Fibroblast of lung (primary cell): ENCODE results near the gene CERS6. TPM values are rescaled to one million over a fixed set of nuclear protein-coding genes. Genes with fewer than 3 reads are reported as not detected.

Source experiments
- DNase-seq, 2 donors: peaks; one replicate each; pipeline versions ENCODE4 v3.0.0 to v3.0.0-alpha.2; 2010; ENCODE audit warnings: low read depth in 2 of 2
- H2AFZ ChIP-seq: 2 replicates; pipeline ENCODE4 v1.5.1; 2012; ENCODE audit warnings: low read length, control low read depth, inconsistent platforms
- H3K27ac ChIP-seq: 2 replicates; pipeline ENCODE4 v1.5.1; 2011; ENCODE audit warnings: low read length, control low read depth; ENCODE audit not compliant: insufficient read depth
- H3K27me3 ChIP-seq: 2 replicates; pipeline ENCODE4 v1.5.1; 2011; ENCODE audit warnings: mild to moderate bottlenecking, low read length; ENCODE audit not compliant: control insufficient read depth, insufficient read depth
- H3K36me3 ChIP-seq: 2 replicates; pipeline ENCODE4 v1.5.1; 2011; ENCODE audit warnings: low read length; ENCODE audit not compliant: control insufficient read depth, insufficient read depth
- H3K4me1 ChIP-seq: 2 replicates; pipeline ENCODE4 v1.5.1; 2011; ENCODE audit warnings: low read length; ENCODE audit not compliant: control insufficient read depth, insufficient read depth; ENCODE audit errors: extremely low read depth
- H3K4me2 ChIP-seq: 2 replicates; pipeline ENCODE4 v1.5.1; 2011; ENCODE audit warnings: low read length, control low read depth; ENCODE audit not compliant: insufficient read depth; ENCODE audit errors: extremely low read depth
- H3K4me3 ChIP-seq, 4 experiments: fragments of 200-600 bp in 1 of 4; sonication (generic) in 1 of 4; replicated peaks in 1 of 4; 2 replicates each; pipeline ENCODE4 v1.5.1; 2011 to 2016; ENCODE audit warnings: low read length in 4 of 4, low read depth in 3 of 4, mild to moderate bottlenecking in 3 of 4, control low read depth in 2 of 4, inconsistent platforms in 1 of 4, mixed read lengths in 1 of 4; ENCODE audit not compliant: insufficient read depth in 1 of 4; ENCODE audit errors: control extremely low read depth in 1 of 4
- H3K79me2 ChIP-seq: 2 replicates; pipeline ENCODE4 v1.5.1; 2012; ENCODE audit warnings: mild to moderate bottlenecking, low read length, inconsistent platforms; ENCODE audit not compliant: control insufficient read depth, insufficient read depth
- H3K9ac ChIP-seq: 2 replicates; pipeline ENCODE4 v1.5.1; 2011; ENCODE audit warnings: mild to moderate bottlenecking, low read length, control low read depth; ENCODE audit not compliant: insufficient read depth
- H3K9me3 ChIP-seq: 2 replicates; pipeline ENCODE4 v1.5.1; 2012; ENCODE audit warnings: low read depth, low read length; ENCODE audit not compliant: control insufficient read depth, insufficient read depth
- H4K20me1 ChIP-seq: 2 replicates; pipeline ENCODE4 v1.5.1; 2011; ENCODE audit warnings: low read length; ENCODE audit not compliant: control insufficient read depth, insufficient read depth; ENCODE audit errors: extremely low read depth
- EZH2 ChIP-seq: IDR thresholded peaks from 2 replicates; pipeline ENCODE4 v1.5.1; 2012; ENCODE audit warnings: low read length, control low read depth, mild to moderate bottlenecking; ENCODE audit errors: missing control alignments
- polyA plus RNA-seq, 2 donors: library from polyadenylated mRNA; depleted of rRNA in 1 of 2; stranded (reverse) in 1 of 2; unstranded in 1 of 2; fragments of >200 nt; gene quantifications; 2 replicates each; pipeline ENCODE4 v1.2.1, GENCODE V29; 2011 to 2012; ENCODE audit warnings: missing spikeins in 1 of 2
- total RNA-seq: library from RNA; depleted of rRNA; stranded (reverse); fragments of >200 nt; gene quantifications from 2 replicates; pipeline ENCODE4 v1.2.1, GENCODE V29; 2014
- TF ChIP-seq, protein P1 (sequence below), 2 donors: IDR thresholded peaks in 1 of 2; conservative IDR thresholded peaks in 1 of 2; 1 replicate in 1 of 2; 2 replicates in 1 of 2; pipeline ENCODE4 v1.5.1; 2011 to 2012; ENCODE audit warnings: low read length in 2 of 2, control low read depth in 1 of 2, inconsistent platforms in 1 of 2, low read depth in 1 of 2, mild to moderate bottlenecking in 1 of 2

The CERS6 gene
- total and polyA plus RNA-seq, 2 donors (not counting 1 experiment from before 2014, with no cell fraction given) = 7.2 to 16.5 TPM

DNA sequence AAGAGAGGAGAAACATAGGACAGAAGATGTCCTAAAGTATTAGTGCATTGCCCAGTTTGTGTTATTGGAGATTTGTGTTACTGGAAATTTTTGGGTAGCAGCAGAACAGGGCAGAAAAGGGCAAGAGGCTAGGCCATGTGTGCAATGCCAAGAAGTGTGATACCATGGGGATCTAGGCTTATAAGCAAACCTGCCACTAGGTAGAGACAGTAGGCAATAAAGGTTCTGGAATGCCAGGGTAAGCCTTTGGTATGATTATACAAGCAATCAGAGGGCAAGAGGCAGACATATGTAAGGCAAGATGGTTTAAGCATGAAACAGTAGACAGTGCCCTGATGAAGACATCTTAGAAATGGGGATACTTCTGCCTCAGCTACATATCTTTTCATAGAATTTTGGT is 12.3 kb upstream of the CERS6 start:
- Histone ChIP-seq H2AFZ (no peak overlapping the region), H3K27ac (no peak overlapping the region), H4K20me1 (no peaks in the 10 kb centered on the region), H3K4me1 (no peaks in the 10 kb centered on the region), H3K9me3 (no peaks in the 10 kb centered on the region), H3K79me2 (no peaks in the 10 kb centered on the region), H3K9ac (no peak overlapping the region), H3K36me3 (no peaks in the 10 kb centered on the region), H3K4me2 (no peak overlapping the region), H3K4me3 (no peak overlapping the region), H3K27me3 (no peaks in the 10 kb centered on the region)
- no peak for DNase-seq
- TF ChIP-seq, protein P1, sequence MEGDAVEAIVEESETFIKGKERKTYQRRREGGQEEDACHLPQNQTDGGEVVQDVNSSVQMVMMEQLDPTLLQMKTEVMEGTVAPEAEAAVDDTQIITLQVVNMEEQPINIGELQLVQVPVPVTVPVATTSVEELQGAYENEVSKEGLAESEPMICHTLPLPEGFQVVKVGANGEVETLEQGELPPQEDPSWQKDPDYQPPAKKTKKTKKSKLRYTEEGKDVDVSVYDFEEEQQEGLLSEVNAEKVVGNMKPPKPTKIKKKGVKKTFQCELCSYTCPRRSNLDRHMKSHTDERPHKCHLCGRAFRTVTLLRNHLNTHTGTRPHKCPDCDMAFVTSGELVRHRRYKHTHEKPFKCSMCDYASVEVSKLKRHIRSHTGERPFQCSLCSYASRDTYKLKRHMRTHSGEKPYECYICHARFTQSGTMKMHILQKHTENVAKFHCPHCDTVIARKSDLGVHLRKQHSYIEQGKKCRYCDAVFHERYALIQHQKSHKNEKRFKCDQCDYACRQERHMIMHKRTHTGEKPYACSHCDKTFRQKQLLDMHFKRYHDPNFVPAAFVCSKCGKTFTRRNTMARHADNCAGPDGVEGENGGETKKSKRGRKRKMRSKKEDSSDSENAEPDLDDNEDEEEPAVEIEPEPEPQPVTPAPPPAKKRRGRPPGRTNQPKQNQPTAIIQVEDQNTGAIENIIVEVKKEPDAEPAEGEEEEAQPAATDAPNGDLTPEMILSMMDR (conservative IDR thresholded peaks at IDR 0.05 in 1 of 2, IDR thresholded peaks at IDR 0.05 in 1 of 2; ENCODE audit: low read depth in 1 of 2, low read length in 2 of 2) = no peak
- no peak for TF ChIP-seq EZH2

DNA sequence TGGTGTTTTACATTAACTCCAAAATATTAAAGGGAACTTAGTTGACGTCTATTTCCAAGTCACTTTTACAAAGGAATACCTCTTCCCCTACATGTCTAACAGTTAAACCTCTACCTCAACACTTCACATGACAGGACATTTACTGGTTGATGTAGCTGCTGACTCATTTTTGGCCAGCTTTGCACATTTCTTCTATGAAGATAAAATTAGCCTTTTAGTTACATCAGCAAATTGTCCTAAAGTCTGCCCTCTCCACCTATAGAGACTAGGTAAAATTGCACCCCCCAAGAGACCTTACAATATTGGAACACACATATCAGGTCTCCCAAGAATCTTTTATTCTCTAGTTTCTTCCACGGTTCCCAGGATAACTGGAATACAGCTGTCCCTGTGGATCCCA is 10.1 kb upstream of the CERS6 start:
- Histone ChIP-seq H4K20me1 (no peaks in the 10 kb centered on the region), H3K4me1 (no peaks in the 10 kb centered on the region), H3K79me2 (no peaks in the 10 kb centered on the region), H3K9me3 (no peaks in the 10 kb centered on the region), H3K27ac (no peak overlapping the region), H3K9ac (no peak overlapping the region), H3K36me3 (no peaks in the 10 kb centered on the region), H2AFZ (no peak overlapping the region), H3K4me3 (no peak overlapping the region), H3K4me2 (no peak overlapping the region), H3K27me3 (no peaks in the 10 kb centered on the region)
- TF ChIP-seq, protein P1 (conservative IDR thresholded peaks at IDR 0.05 in 1 of 2, IDR thresholded peaks at IDR 0.05 in 1 of 2; ENCODE audit: low read depth in 1 of 2, low read length in 2 of 2) = no peak
- no peak for TF ChIP-seq EZH2
- DNase-seq = no peak

DNA sequence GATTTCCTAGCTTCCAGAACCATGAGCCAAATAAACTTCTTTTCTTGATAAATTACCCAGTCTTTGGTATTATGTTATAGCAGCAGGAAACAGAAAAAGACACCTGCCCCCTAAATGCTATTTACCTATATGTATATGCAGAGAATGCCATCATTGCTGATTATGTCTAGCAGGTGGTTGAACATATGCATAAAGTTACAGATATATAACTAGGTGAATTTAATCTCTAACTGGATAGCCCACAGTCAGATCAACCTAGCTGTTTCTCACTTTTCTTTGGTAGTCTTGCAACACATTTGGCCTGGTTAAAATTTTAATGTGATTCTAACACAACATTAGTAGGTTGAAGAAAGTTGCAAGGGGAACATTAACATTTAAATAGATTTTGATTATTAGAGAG is 7.1 kb upstream of the CERS6 start:
- no peak overlapping the region for H2AFZ ChIP-seq
- no peak overlapping the region for H3K4me2 ChIP-seq
- no peak overlapping the region for H3K9ac ChIP-seq
- DNase-seq = no peak
- H3K4me3 ChIP-seq = no peak overlapping the region
- no peaks in the 10 kb centered on the region for H3K36me3 ChIP-seq
- H4K20me1 ChIP-seq = no peaks in the 10 kb centered on the region
- no peak overlapping the region for H3K27ac ChIP-seq
- no peaks in the 10 kb centered on the region for H3K27me3 ChIP-seq
- no peaks in the 10 kb centered on the region for H3K4me1 ChIP-seq
- no peaks in the 10 kb centered on the region for H3K9me3 ChIP-seq
- TF ChIP-seq, protein P1 (conservative IDR thresholded peaks at IDR 0.05 in 1 of 2, IDR thresholded peaks at IDR 0.05 in 1 of 2; ENCODE audit: low read depth in 1 of 2, low read length in 2 of 2) = no peak
- TF ChIP-seq EZH2 = no peak
- no peaks in the 10 kb centered on the region for H3K79me2 ChIP-seq
